GM10847 (cell line): Measurements from ENCODE around the gene PHACTR1.

ENCODE experiments used
- POLR2A ChIP-seq: IDR thresholded peaks from 2 replicates; pipeline ENCODE4 v1.6.1; 2011; ENCODE audit not compliant: insufficient read length; ENCODE audit errors: extremely low read depth

Gene PHACTR1

GRCh38 chr6:13319891-13320564 is 603.5 kb downstream of the PHACTR1 start:
- no peak for TF ChIP-seq POLR2A

DNA sequence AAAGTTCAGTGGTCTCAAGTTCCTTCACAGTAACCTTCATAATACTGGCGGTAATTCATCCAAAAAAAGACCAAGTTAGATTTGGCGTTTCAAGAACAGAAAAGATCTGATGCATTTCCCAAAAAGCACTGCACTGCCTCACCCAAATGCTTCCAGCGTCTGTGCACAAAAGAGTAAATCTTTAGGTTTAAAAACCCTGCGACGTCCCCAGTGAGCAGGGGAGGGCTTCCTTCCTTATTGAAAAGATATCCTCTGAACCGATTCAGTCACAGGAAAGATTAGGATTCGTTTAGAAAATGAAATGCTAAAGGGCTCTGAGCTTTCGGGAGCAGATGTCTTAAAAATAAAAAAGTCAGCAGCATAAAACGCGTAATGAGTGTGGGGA is 611.1 kb downstream of the PHACTR1 start:
- no peak for TF ChIP-seq POLR2A

GRCh38 chr6:13328076-13328874 is 611.7 kb downstream of the PHACTR1 start, which contains the start of gene TBC1D7:
TBC1D7 (minus strand) TSS chr6:13328537; CDS start chr6:13326898, 1,639 bp downstream.
- TF ChIP-seq POLR2A: peak; percentile 87

DNA sequence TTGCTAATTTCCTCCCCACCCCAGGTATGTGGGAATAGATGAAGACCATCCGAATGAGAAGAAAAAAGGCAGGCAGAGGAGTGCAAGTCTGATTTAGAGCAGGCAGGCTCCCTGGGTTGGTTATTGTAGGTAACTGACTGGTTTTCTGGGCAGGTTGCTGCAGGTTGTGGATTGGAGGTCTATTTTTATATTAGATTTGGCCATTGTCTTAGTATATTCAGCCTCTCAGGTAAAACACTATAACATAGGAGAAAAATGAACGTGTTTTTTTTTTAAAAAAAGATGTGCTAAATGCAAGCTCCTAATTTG is 612.3 kb downstream of the PHACTR1 start:
- TF ChIP-seq POLR2A: no peak

DNA sequence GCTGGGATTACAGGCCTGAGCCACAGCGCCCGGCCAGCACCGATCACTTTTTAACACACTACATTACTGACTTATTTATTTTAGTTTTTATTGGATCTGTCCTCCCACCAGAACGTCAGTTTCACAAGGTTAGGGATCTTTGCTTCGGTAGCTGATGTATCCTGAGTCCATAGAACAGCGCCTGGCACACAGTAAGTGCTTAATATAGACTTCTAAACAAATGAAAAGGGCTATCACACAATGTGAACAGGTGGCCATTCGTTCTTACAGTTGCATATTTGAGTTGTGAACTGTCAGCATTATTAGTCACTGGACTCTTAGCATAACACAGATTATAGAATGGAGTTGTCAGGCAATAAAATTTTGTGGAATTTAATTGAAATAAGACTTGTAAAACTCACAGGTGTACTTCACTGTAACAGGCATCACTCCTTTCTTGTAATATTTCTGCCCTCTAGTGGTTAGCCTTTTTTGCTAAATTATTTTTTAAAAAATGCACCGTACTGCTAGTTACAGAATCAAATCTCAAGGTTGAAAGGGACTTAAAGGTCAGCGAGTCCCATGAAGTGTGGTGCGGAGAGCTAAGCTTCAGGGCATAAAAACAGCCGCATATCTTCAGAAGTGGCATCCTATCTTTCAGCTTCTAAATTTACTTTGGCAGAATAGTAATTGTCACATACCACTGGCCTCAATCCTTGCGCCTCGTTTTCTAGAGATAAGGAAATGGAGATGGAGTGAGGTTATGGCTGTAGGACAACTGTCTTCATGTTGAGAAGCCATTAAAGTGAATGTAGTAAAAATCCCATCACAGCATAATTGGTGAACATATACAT is 615.2 kb downstream of the PHACTR1 start:
- no peak for TF ChIP-seq POLR2A

DNA sequence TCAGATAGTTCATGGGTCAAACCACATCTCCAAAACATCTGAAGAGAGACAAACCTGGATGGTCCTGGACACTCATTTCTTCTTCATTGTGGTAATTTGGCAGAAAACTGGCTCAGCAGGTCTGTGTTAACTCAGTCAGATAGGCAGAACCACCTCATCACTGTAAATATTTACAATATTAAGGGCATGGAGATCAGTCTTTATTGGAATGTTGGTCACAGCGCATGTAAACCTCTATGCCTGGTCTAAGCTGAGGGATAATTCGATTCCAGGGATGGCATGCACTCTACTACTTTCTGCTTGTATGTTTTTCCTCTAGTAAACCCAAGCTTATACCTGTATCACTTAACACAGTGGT is 615.8 kb downstream of the PHACTR1 start:
- TF ChIP-seq POLR2A: no peak

DNA sequence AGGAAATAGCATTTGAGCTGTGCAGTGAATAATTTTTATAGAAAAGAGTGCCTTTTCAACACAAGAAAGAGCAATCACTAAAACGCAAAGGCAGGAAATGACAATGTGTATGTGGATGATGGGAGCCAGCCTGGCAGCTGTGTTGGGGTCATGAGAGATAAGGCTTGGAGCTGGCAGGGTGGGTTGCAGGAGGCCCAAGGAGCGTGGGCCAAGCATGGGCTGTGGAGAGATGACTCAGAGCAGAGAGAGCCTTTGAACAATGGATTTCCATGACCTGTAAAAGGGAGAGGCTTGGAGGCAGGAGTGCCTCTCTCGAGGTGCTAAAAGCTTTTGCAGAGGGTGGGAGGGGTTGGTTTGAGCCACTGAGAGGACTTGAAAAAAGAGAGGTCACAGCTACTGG is 618.4 kb downstream of the PHACTR1 start:
- no peak for TF ChIP-seq POLR2A

DNA sequence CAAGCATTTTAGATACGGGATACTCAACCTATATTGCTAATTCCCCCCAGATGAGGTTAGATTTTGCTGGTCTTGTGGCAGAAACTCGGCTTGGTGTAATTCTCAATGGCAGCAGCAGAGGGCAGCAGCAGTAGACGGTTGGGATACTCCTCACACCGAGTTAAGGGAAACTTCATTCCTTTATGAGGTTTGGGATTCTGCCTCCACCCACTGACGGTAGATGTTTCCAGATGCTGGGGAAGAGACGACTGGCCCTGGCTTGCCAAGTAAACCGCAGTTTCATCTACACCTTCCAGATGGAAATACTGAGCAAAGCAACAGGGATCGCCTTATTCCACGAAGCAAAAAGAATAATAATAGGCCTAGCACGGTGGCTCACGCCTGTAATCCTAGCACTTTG is 620.0 kb downstream of the PHACTR1 start:
- no peak for TF ChIP-seq POLR2A

DNA sequence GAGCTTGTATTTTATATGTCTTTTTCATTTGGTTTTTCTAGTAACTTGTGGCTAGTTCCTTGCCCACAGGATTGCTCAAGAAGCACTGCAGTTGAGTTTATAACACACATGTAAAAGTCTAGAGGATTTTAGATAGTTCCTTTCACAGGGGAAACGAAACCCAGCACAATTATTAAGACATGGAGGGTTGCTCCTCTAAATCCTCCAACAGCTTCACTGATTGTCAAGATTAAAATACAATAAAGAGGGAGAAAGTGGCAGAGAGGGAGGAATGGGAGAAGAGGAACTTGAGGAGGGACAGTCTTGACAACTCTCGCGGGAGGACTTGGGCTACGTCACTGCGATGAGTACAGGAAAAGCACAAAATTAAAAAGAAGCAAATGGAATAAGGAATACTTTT is 621.5 kb downstream of the PHACTR1 start:
- TF ChIP-seq POLR2A: no peak
